CD14-positive monocyte (primary cell): ENCODE results near the gene HAUS7. TPM values are rescaled to one million over a fixed set of nuclear protein-coding genes. Genes with fewer than 3 reads are reported as not detected.

Experiments used
- DNase-seq, 3 donors: peaks; one replicate each; pipeline ENCODE4 v3.0.0-alpha.2; 2011 to 2022
- H2AFZ ChIP-seq: 2 replicates; pipeline ENCODE4 v1.6.0; 2012; ENCODE audit warnings: mild to moderate bottlenecking, low read depth, low read length, inconsistent platforms; ENCODE audit not compliant: insufficient read depth, poor library complexity, severe bottlenecking
- H3K27ac ChIP-seq, 2 donors: 1 replicate in 1 of 2; 2 replicates in 1 of 2; pipeline ENCODE4 v1.5.1; 2012 to 2013; ENCODE audit warnings: low read length in 2 of 2, control low read depth in 1 of 2, inconsistent platforms in 1 of 2, low read depth in 1 of 2, mild to moderate bottlenecking in 1 of 2
- H3K27me3 ChIP-seq, 2 donors: one replicate each; pipeline versions ENCODE4 v1.6.0 to v1.6.1; 2011 to 2013; ENCODE audit warnings: low read length in 2 of 2; ENCODE audit not compliant: control insufficient read depth in 2 of 2, insufficient read depth in 2 of 2
- H3K36me3 ChIP-seq, 2 donors: replicated peaks in 1 of 2; 1 replicate in 1 of 2; 2 replicates in 1 of 2; pipeline versions ENCODE4 v1.5.1 to v1.6.1; 2012 to 2013; ENCODE audit warnings: low read length in 2 of 2, control low read depth in 1 of 2, inconsistent platforms in 1 of 2, mild to moderate bottlenecking in 1 of 2; ENCODE audit not compliant: insufficient read depth in 2 of 2, control insufficient read depth in 1 of 2
- H3K4me1 ChIP-seq, 2 donors: 1 replicate in 1 of 2; 2 replicates in 1 of 2; pipeline versions ENCODE4 v1.5.1 to v1.6.1; 2012 to 2013; ENCODE audit warnings: low read length in 2 of 2, control low read depth in 1 of 2, inconsistent platforms in 1 of 2, mild to moderate bottlenecking in 1 of 2, moderate library complexity in 1 of 2; ENCODE audit not compliant: insufficient read depth in 2 of 2, control insufficient read depth in 1 of 2
- H3K4me2 ChIP-seq: replicated peaks from 2 replicates; pipeline ENCODE3; 2012; ENCODE audit warnings: low read length, moderate library complexity, mild to moderate bottlenecking; ENCODE audit not compliant: poor library complexity, severe bottlenecking; ENCODE audit errors: extremely low read depth
- H3K4me3 ChIP-seq, 3 experiments: fragments of 200-600 bp in 1 of 3; sonication (generic) in 1 of 3; replicated peaks in 1 of 3; 1 replicate in 2 of 3; 2 replicates in 1 of 3; pipeline ENCODE4 v1.5.1; 2011 to 2013; ENCODE audit warnings: low read length in 3 of 3, mild to moderate bottlenecking in 3 of 3, control low read depth in 2 of 3, low read depth in 2 of 3, inconsistent platforms in 1 of 3, moderate library complexity in 1 of 3
- H3K79me2 ChIP-seq: 2 replicates; pipeline ENCODE4 v1.6.0; 2012; ENCODE audit warnings: mild to moderate bottlenecking, control low read depth, inconsistent platforms, low read length, moderate library complexity; ENCODE audit not compliant: insufficient read depth
- H3K9ac ChIP-seq: 2 replicates; pipeline ENCODE4 v1.6.0; 2017; ENCODE audit warnings: low read length, mild to moderate bottlenecking; ENCODE audit not compliant: insufficient read depth, poor library complexity, severe bottlenecking
- H3K9me3 ChIP-seq, 2 donors: replicated peaks in 1 of 2; 1 replicate in 1 of 2; 2 replicates in 1 of 2; pipeline versions ENCODE4 v1.5.1 to v1.6.1; 2012 to 2013; ENCODE audit warnings: low read length in 2 of 2, control low read depth in 1 of 2; ENCODE audit not compliant: control insufficient read depth in 1 of 2, insufficient read depth in 1 of 2
- H4K20me1 ChIP-seq: 2 replicates; pipeline ENCODE4 v1.6.0; 2012; ENCODE audit warnings: mild to moderate bottlenecking, low read length, control low read depth, moderate library complexity; ENCODE audit not compliant: insufficient read depth
- H3K27ac Mint-ChIP-seq, 7 donors: one replicate each; pipeline ENCODE4 v1.8.0; 2020; ENCODE audit warnings: mild to moderate bottlenecking in 7 of 7, mixed read lengths in 7 of 7, moderate library complexity in 6 of 7, inconsistent platforms in 2 of 7
- H3K27me3 Mint-ChIP-seq, 3 donors: one replicate each; pipeline ENCODE4 v1.8.0; 2021 to 2022; ENCODE audit warnings: low read depth in 3 of 3, mild to moderate bottlenecking in 3 of 3, mixed read lengths in 3 of 3, moderate library complexity in 3 of 3, inconsistent platforms in 1 of 3
- H3K36me3 Mint-ChIP-seq, 2 donors: one replicate each; pipeline ENCODE4 v1.8.0; 2020; ENCODE audit warnings: mixed read lengths in 2 of 2, inconsistent platforms in 1 of 2, mild to moderate bottlenecking in 1 of 2
- H3K4me1 Mint-ChIP-seq: one replicate; pipeline ENCODE4 v1.8.0; 2020; ENCODE audit warnings: mild to moderate bottlenecking, mixed read lengths
- H3K4me3 Mint-ChIP-seq, 2 donors: one replicate each; pipeline ENCODE4 v1.8.0; 2020; ENCODE audit warnings: mild to moderate bottlenecking in 2 of 2, mixed read lengths in 2 of 2, moderate library complexity in 1 of 2
- H3K9me3 Mint-ChIP-seq, 7 donors: one replicate each; pipeline ENCODE4 v1.8.0; 2020 to 2022; ENCODE audit warnings: mixed read lengths in 7 of 7, mild to moderate bottlenecking in 6 of 7, moderate library complexity in 6 of 7, inconsistent platforms in 2 of 7
- WGBS: methylation state at CpG from one replicate; pipeline ENCODE4 v1.1.5; 2013; ENCODE audit warnings: missing lambda C conversion rate; ENCODE audit not compliant: insufficient coverage; 5-methylcytosine and 5-hydroxymethylcytosine counted together
- intact Hi-C, 2 donors: fragments of 100-400 bp; cut with micrococcal nuclease; formaldehyde crosslinking; loops; one replicate each; pipeline versions ENCODE4 v1.15.0 to v1.15.1; 2023
- polyA plus RNA-seq, 3 donors: library from polyadenylated mRNA; depleted of rRNA in 1 of 3; unstranded in 2 of 3; stranded (reverse) in 1 of 3; fragments of 300-500 nt in 2 of 3; fragments of >200 nt in 1 of 3; fragmentation: Illumina TruSeq in 2 of 3; gene quantifications; 1 replicate in 2 of 3; 2 replicates in 1 of 3; pipeline ENCODE4 v1.2.3, GENCODE V29; 2012 to 2021
- TF ChIP-seq, protein P1 (sequence below): fragments of 200-600 bp; IDR thresholded peaks from one replicate; pipeline ENCODE4 v1.8.0; 2022; ENCODE audit warnings: antibody characterized with exemption, mild to moderate bottlenecking

HAUS7 gene
- polyA plus RNA-seq, 3 donors = 23.8 to 37.5 (median 26.7) TPM

DNA sequence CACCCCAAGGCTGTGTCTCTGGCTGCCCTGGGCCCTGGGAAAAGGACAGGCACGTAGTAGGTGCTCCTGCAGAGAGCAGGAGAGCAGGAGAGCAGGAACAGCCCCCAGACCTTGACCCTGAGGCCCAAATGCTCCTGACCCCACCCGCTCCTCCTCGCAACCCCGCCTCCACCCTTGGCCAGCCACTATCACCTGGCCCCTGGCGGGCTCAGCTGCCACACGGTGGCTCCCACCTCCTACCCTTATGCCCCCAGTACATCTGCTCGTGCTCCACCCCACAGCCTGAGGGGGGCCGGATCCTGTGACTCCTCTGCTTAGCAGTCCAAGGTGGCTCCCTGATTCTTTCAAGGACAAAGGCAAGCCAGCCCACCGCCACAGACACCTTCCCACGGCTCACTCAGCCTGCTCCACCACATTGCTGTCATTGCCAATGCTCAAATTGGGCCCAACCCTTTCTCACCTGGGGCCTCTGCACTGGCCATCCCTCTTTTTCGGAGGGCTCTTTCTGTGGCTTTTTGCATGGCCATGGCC, 5.4 kb upstream of the HAUS7 start:
- Mint-ChIP-seq H3K27me3 (peaks cover 10 to 27% (median 24%) of the 10 kb centered on the region in 3 donors), H3K4me3 (peak overlapping the region; percentile 24 to 78)

DNA sequence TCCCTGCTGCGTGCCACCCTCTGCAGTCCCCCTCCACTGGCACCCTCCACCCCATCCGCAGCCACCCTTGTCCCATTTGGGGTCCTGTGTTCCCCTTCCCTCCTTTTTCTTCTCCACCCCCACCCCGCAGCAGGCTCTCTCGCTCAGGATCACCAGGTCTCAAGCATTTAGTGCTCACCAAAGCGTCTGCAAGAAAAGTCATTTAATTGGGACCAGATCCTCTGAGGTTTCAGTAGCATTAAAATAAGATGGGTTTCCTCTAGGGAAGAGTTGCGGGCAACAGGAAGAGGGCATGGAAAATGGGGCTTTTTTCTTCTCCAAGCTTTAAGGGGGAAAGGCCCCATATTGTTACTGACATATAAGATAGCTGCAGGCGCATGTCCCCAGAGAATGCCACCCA, 4.9 kb upstream of the HAUS7 start:
- Histone ChIP-seq H3K79me2 (no peaks in the 10 kb centered on the region), H3K27ac (no peak overlapping the region), H4K20me1 (no peaks in the 10 kb centered on the region), H3K4me3 (peak overlapping the region in 1 of 3 experiments; percentile 43), H3K9ac (no peak overlapping the region), H3K4me1 (peaks cover 10% of the 10 kb centered on the region in 2 donors), H2AFZ (peak overlapping the region; percentile 44), H3K9me3 (no peaks in the 10 kb centered on the region), H3K36me3 (no peaks in the 10 kb centered on the region), H3K27me3 (peaks cover 0 to 8% of the 10 kb centered on the region in 2 donors), H3K4me2 (peak overlapping the region; percentile 46)
- Mint-ChIP-seq H3K27me3 (peaks cover 10 to 27% (median 24%) of the 10 kb centered on the region in 3 donors), H3K27ac (no peak overlapping the region), H3K9me3 (peaks cover 0 to 5% (median 2%) of the 10 kb centered on the region in 7 donors), H3K4me1 (peaks cover 7% of the 10 kb centered on the region), H3K4me3 (peak overlapping the region in 1 of 2 donors; percentile 78), H3K36me3 (no peaks in the 10 kb centered on the region)
- no peak for DNase-seq
- 83% methylated on average over 2 of the region's 7 CpGs for WGBS
- intact Hi-C loops = loop anchor here in 1 of 2 donors (10.0 kb wide), 1 partner anchor 520 kb away; no protein-coding TSS in a partner anchor
- TF ChIP-seq, protein P1, sequence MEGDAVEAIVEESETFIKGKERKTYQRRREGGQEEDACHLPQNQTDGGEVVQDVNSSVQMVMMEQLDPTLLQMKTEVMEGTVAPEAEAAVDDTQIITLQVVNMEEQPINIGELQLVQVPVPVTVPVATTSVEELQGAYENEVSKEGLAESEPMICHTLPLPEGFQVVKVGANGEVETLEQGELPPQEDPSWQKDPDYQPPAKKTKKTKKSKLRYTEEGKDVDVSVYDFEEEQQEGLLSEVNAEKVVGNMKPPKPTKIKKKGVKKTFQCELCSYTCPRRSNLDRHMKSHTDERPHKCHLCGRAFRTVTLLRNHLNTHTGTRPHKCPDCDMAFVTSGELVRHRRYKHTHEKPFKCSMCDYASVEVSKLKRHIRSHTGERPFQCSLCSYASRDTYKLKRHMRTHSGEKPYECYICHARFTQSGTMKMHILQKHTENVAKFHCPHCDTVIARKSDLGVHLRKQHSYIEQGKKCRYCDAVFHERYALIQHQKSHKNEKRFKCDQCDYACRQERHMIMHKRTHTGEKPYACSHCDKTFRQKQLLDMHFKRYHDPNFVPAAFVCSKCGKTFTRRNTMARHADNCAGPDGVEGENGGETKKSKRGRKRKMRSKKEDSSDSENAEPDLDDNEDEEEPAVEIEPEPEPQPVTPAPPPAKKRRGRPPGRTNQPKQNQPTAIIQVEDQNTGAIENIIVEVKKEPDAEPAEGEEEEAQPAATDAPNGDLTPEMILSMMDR = no peak

More for the DNA sequence above, 5.4 kb upstream of the HAUS7 start:
- no peak for DNase-seq
- Histone ChIP-seq H3K4me3 (no peak overlapping the region), H3K27ac (no peak overlapping the region), H3K9ac (no peak overlapping the region), H2AFZ (no peak overlapping the region), H3K79me2 (no peaks in the 10 kb centered on the region), H3K4me1 (peaks cover 10% of the 10 kb centered on the region in 2 donors), H3K36me3 (no peaks in the 10 kb centered on the region), H3K27me3 (peaks cover 0 to 8% of the 10 kb centered on the region in 2 donors), H3K4me2 (no peak overlapping the region), H4K20me1 (no peaks in the 10 kb centered on the region), H3K9me3 (no peaks in the 10 kb centered on the region)
- WGBS = 86% methylated on average over 7 of the region's 11 CpGs
- intact Hi-C loops = loop anchor here in 1 of 2 donors (10.0 kb wide), 1 partner anchor 521 kb away; no protein-coding TSS in a partner anchor
- TF ChIP-seq, protein P1 = no peak
- no peak overlapping the region for H3K27ac Mint-ChIP-seq
- H3K4me1 Mint-ChIP-seq = peaks cover 6% of the 10 kb centered on the region
- no peaks in the 10 kb centered on the region for H3K36me3 Mint-ChIP-seq
- H3K9me3 Mint-ChIP-seq = peaks cover 0 to 5% (median 0%) of the 10 kb centered on the region in 7 donors
